Effector memory CD8-positive, alpha-beta T cell (primary cell): ENCODE measurements around the gene COA8.
"Not testable (repeated sequence)": the region's sequence is repeated elsewhere in the genome, so short reads cannot be mapped to it uniquely, and the experiment has no call there.

Experiments
- ATAC-seq: fragments of 150-1000 bp; cut with Tn5 transposase; replicated peaks from 2 replicates; pipeline ENCODE4 v1.10.0; 2021; ENCODE audit warnings: mild to moderate bottlenecking, moderate library complexity
- DNase-seq, 3 experiments: peaks; one replicate each; pipeline ENCODE4 v3.0.0; 2021
- H3K27ac Mint-ChIP-seq, 2 donors: one replicate each; pipeline ENCODE4 v1.8.0; 2022; ENCODE audit warnings: mild to moderate bottlenecking in 2 of 2, mixed read lengths in 2 of 2, moderate library complexity in 2 of 2
- H3K27me3 Mint-ChIP-seq, 2 donors: one replicate each; pipeline ENCODE4 v1.8.0; 2022; ENCODE audit warnings: mixed read lengths in 2 of 2
- H3K36me3 Mint-ChIP-seq: one replicate; pipeline ENCODE4 v1.8.0; 2022; ENCODE audit warnings: mild to moderate bottlenecking, moderate library complexity, mixed read lengths; ENCODE audit not compliant: insufficient read depth
- H3K4me1 Mint-ChIP-seq, 2 donors: one replicate each; pipeline ENCODE4 v1.8.0; 2022; ENCODE audit warnings: low read depth in 2 of 2, mixed read lengths in 2 of 2
- H3K4me3 Mint-ChIP-seq, 2 donors: one replicate each; pipeline ENCODE4 v1.8.0; 2022; ENCODE audit warnings: mild to moderate bottlenecking in 2 of 2, mixed read lengths in 2 of 2, moderate library complexity in 2 of 2
- H3K9me3 Mint-ChIP-seq, 2 donors: one replicate each; pipeline ENCODE4 v1.8.0; 2022; ENCODE audit warnings: mixed read lengths in 2 of 2

Gene COA8

GRCh38 chr14:103521951-103522563, 40.7 kb upstream of the COA8 start:
- peaks cover 1% of the 10 kb centered on the region for H3K36me3 Mint-ChIP-seq
- no peak overlapping the region for H3K27ac Mint-ChIP-seq
- peak overlapping the region; percentile 37 to 51 for H3K4me3 Mint-ChIP-seq
- no peaks in the 10 kb centered on the region for H3K27me3 Mint-ChIP-seq
- H3K9me3 Mint-ChIP-seq, result no peaks in the 10 kb centered on the region
- ATAC-seq (no peak), DNase-seq (no peak)
- H3K4me1 Mint-ChIP-seq, result peaks cover 0 to 14% of the 10 kb centered on the region in 2 donors

- Mint-ChIP-seq H3K36me3 (no peaks in the 10 kb centered on the region), H3K4me3 (peak within 1 kb of the TSS; percentile 44 to 65), H3K27ac (no peak within 1 kb of the TSS), H3K9me3 (no peaks in the 10 kb centered on the region), H3K27me3 (no peaks in the 10 kb centered on the region), H3K4me1 (peaks cover 0 to 21% of the 10 kb centered on the region in 2 donors)
- DNase-seq (no peak), ATAC-seq (no peak)
Measured at GRCh38 chr14:103522649-103523574, 39.8 kb upstream of the COA8 start, which contains the start of gene CKB. TSS of gene CKB (minus strand) at chr14:103522830. CDS start at chr14:103522493, 337 bp downstream.

- ATAC-seq, result no peak
- Mint-ChIP-seq H3K27me3 (no peaks in the 10 kb centered on the region), H3K4me1 (peaks cover 0 to 25% of the 10 kb centered on the region in 2 donors), H3K27ac (no peak overlapping the region), H3K36me3 (peaks cover 6% of the 10 kb centered on the region), H3K4me3 (peak overlapping the region; percentile 44 to 65), H3K9me3 (no peaks in the 10 kb centered on the region)
- no peak for DNase-seq
Measured at GRCh38 chr14:103523575-103523954, 39.2 kb upstream of the COA8 start.

- ATAC-seq (no peak), DNase-seq (no peak)
- Mint-ChIP-seq H3K36me3 (peaks cover 12% of the 10 kb centered on the region), H3K9me3 (no peaks in the 10 kb centered on the region), H3K27me3 (no peaks in the 10 kb centered on the region), H3K4me1 (peaks cover 0 to 19% of the 10 kb centered on the region in 2 donors), H3K4me3 (no peak overlapping the region), H3K27ac (no peak overlapping the region)
Measured at GRCh38 chr14:103524002-103524935, 38.5 kb upstream of the COA8 start.

- Mint-ChIP-seq H3K4me1 (peaks cover 4 to 27% of the 10 kb centered on the region in 2 donors), H3K36me3 (peaks cover 24% of the 10 kb centered on the region)
- H3K27ac Mint-ChIP-seq, DNase-seq, H3K4me3 Mint-ChIP-seq, H3K9me3 Mint-ChIP-seq, ATAC-seq, H3K27me3 Mint-ChIP-seq: not testable (repeated sequence)
Measured at GRCh38 chr14:103525430-103526246, 37.1 kb upstream of the COA8 start.

GRCh38 chr14:103526247-103526913, 36.4 kb upstream of the COA8 start:
- ATAC-seq (no peak), DNase-seq (no peak)
- Mint-ChIP-seq H3K27ac (no peak overlapping the region), H3K4me3 (no peak overlapping the region), H3K27me3 (no peaks in the 10 kb centered on the region), H3K9me3 (no peaks in the 10 kb centered on the region), H3K36me3 (peaks cover 24% of the 10 kb centered on the region), H3K4me1 (peaks cover 10 to 31% of the 10 kb centered on the region in 2 donors)

GRCh38 chr14:103526914-103527248, 35.9 kb upstream of the COA8 start:
- H3K27ac Mint-ChIP-seq, result peak overlapping the region; percentile 66 to 96
- ATAC-seq (no peak), DNase-seq (no peak)
- no peaks in the 10 kb centered on the region for H3K27me3 Mint-ChIP-seq
- H3K4me1 Mint-ChIP-seq, result peaks cover 13 to 34% of the 10 kb centered on the region in 2 donors
- H3K9me3 Mint-ChIP-seq, result no peaks in the 10 kb centered on the region
- H3K4me3 Mint-ChIP-seq, result peak overlapping the region; percentile 91 to 94
- peaks cover 24% of the 10 kb centered on the region for H3K36me3 Mint-ChIP-seq

- no peaks in the 10 kb centered on the region for H3K27me3 Mint-ChIP-seq
- H3K36me3 Mint-ChIP-seq, result peaks cover 24% of the 10 kb centered on the region
- no peak for ATAC-seq
- peak overlapping the region; percentile 91 to 94 for H3K4me3 Mint-ChIP-seq
- peaks cover 13 to 34% of the 10 kb centered on the region in 2 donors for H3K4me1 Mint-ChIP-seq
- no peaks in the 10 kb centered on the region for H3K9me3 Mint-ChIP-seq
- H3K27ac Mint-ChIP-seq, result peak overlapping the region; percentile 66 to 96
- no peak for DNase-seq
Measured at GRCh38 chr14:103527408-103528145, 35.2 kb upstream of the COA8 start.

GRCh38 chr14:103528146-103528586, 34.6 kb upstream of the COA8 start:
- peaks cover 29% of the 10 kb centered on the region for H3K36me3 Mint-ChIP-seq
- H3K27me3 Mint-ChIP-seq, result no peaks in the 10 kb centered on the region
- peak overlapping the region; percentile 91 to 94 for H3K4me3 Mint-ChIP-seq
- H3K4me1 Mint-ChIP-seq, result peaks cover 13 to 34% of the 10 kb centered on the region in 2 donors
- H3K27ac Mint-ChIP-seq, result peak overlapping the region; percentile 93 to 96
- DNase-seq (no peak), ATAC-seq (no peak)
- H3K9me3 Mint-ChIP-seq, result no peaks in the 10 kb centered on the region

GRCh38 chr14:103528587-103529382, 34.0 kb upstream of the COA8 start, which contains the start of gene TRMT61A:
TSS of gene TRMT61A (plus strand) at chr14:103529196. CDS start at chr14:103529979, 783 bp downstream.
- peak within 1 kb of the TSS; percentile 91 to 94 for H3K4me3 Mint-ChIP-seq
- H3K4me1 Mint-ChIP-seq, result peaks cover 13 to 34% of the 10 kb centered on the region in 2 donors
- H3K9me3 Mint-ChIP-seq, result no peaks in the 10 kb centered on the region
- H3K27me3 Mint-ChIP-seq, result no peaks in the 10 kb centered on the region
- H3K36me3 Mint-ChIP-seq, result peaks cover 29% of the 10 kb centered on the region
- peak; percentile 62 to 67 (median 63) for DNase-seq
- peak within 1 kb of the TSS; percentile 93 to 96 for H3K27ac Mint-ChIP-seq
- ATAC-seq, result peak; percentile 95
